CD4-positive, alpha-beta T cell (primary cell): Measurements from ENCODE around the gene SRPRB. TPM values are rescaled to one million over a fixed set of nuclear protein-coding genes. Genes with fewer than 3 reads are reported as not detected.

Experiments
- ATAC-seq: fragments of 200-7000 bp; cut with Tn5 transposase; one replicate; pipeline ENCODE4 v1.10.0; 2022; ENCODE audit warnings: mild to moderate bottlenecking; ENCODE audit not compliant: poor library complexity
- CTCF ChIA-PET: fragments of 350-600 bp; sonication (Branson Sonifier 250); formaldehyde crosslinking; loops from one replicate; lab custom pipeline; 2021; ENCODE audit warnings: antibody characterized with exemption, inconsistent platforms; lab: Charles Lee
- POLR2A ChIA-PET: fragments of 350-600 bp; sonication (Branson Sonifier 250); formaldehyde crosslinking; loops from one replicate; lab custom pipeline; 2021; ENCODE audit warnings: antibody characterized with exemption, inconsistent platforms; lab: Charles Lee
- DNase-seq, 14 experiments: peaks; one replicate each; pipeline ENCODE4 v3.0.0-alpha.2; 2013 to 2020; ENCODE audit warnings: mixed read lengths in 2 of 14
- H3K27ac ChIP-seq, 2 donors: one replicate each; pipeline versions ENCODE4 v1.5.1 to v1.7.0; 2013; ENCODE audit warnings: low read length in 2 of 2, low read depth in 1 of 2, mild to moderate bottlenecking in 1 of 2
- H3K27me3 ChIP-seq, 2 experiments: 1 replicate in 1 of 2; 2 replicates in 1 of 2; pipeline versions ENCODE4 v1.6.1 to v1.7.0; 2013; ENCODE audit warnings: low read length in 2 of 2, control low read depth in 1 of 2, mild to moderate bottlenecking in 1 of 2, moderate library complexity in 1 of 2; ENCODE audit not compliant: insufficient read depth in 2 of 2, control insufficient read depth in 1 of 2
- H3K36me3 ChIP-seq: one replicate; pipeline ENCODE4 v1.6.1; 2013; ENCODE audit warnings: low read length, control low read depth; ENCODE audit not compliant: insufficient read depth
- H3K4me1 ChIP-seq: one replicate; pipeline ENCODE4 v1.6.1; 2013; ENCODE audit warnings: low read length, control low read depth; ENCODE audit not compliant: insufficient read depth
- H3K4me3 ChIP-seq: one replicate; pipeline ENCODE4 v1.5.1; 2013; ENCODE audit warnings: mild to moderate bottlenecking, low read length, moderate library complexity
- H3K9me3 ChIP-seq, 2 experiments: 1 replicate in 1 of 2; 2 replicates in 1 of 2; pipeline versions ENCODE4 v1.6.1 to v1.7.0; 2013; ENCODE audit warnings: low read length in 2 of 2, mild to moderate bottlenecking in 2 of 2, control low read depth in 1 of 2, moderate library complexity in 1 of 2; ENCODE audit not compliant: control insufficient read depth in 1 of 2, insufficient read depth in 1 of 2
- H3K27ac Mint-ChIP-seq: one replicate; pipeline ENCODE4 v1.8.0; 2020; ENCODE audit warnings: mixed read lengths
- H3K27me3 Mint-ChIP-seq: one replicate; pipeline ENCODE4 v1.8.0; 2021; ENCODE audit warnings: mixed read lengths
- H3K36me3 Mint-ChIP-seq: one replicate; pipeline ENCODE4 v1.8.0; 2021; ENCODE audit warnings: low read depth, mixed read lengths
- H3K4me1 Mint-ChIP-seq: one replicate; pipeline ENCODE4 v1.8.0; 2021; ENCODE audit warnings: low read depth, mixed read lengths
- H3K4me3 Mint-ChIP-seq: one replicate; pipeline ENCODE4 v1.8.0; 2020; ENCODE audit warnings: mild to moderate bottlenecking, mixed read lengths
- H3K9me3 Mint-ChIP-seq: one replicate; pipeline ENCODE4 v1.8.0; 2020; ENCODE audit warnings: mixed read lengths
- intact Hi-C, 2 experiments: fragments of 100-400 bp; cut with DNase I in 1 of 2; cut with micrococcal nuclease in 1 of 2; formaldehyde crosslinking; loops; one replicate each; pipeline versions ENCODE4 v1.15.1 to v1.9.0; 2023 to 2025; cut with DNase I, micrococcal nuclease
- total RNA-seq, 174 experiments: library from RNA in 2 of 174; stranded (reverse) in 2 of 174; gene quantifications; one replicate each; pipeline ENCODE4 v1.2.3 and lab custom pipeline; 2021 to 2026
- TF ChIP-seq, protein P1 (sequence below): fragments of 200-600 bp; IDR thresholded peaks from one replicate; pipeline ENCODE4 v1.8.0; 2022; ENCODE audit warnings: antibody characterized with exemption, mild to moderate bottlenecking

Gene SRPRB
- total RNA-seq, 2 experiments from 2014 or later: 19.1 to 19.9 TPM

DNA sequence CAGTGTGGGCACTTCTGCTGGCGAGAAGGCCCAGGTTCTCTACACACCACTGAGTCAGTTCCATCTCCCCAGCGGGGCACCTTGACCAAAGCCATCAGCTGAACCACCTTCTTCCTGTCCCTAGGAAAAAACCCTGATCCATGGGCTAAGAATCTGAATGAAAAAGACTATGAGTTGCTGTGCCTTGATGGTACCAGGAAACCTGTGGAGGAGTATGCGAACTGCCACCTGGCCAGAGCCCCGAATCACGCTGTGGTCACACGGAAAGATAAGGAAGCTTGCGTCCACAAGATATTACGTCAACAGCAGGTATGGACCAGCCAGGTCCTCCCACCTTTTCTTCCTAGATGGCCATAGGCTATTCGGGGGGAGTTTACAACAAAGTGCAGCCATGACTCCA, 30.3 kb upstream of the SRPRB start:
- Mint-ChIP-seq H3K9me3 (no peaks in the 10 kb centered on the region), H3K36me3 (no peaks in the 10 kb centered on the region), H3K4me3 (no peak overlapping the region), H3K27ac (no peak overlapping the region), H3K27me3 (peaks cover 44% of the 10 kb centered on the region), H3K4me1 (no peaks in the 10 kb centered on the region)
- Histone ChIP-seq H3K4me3 (no peak overlapping the region), H3K9me3 (no peaks in the 10 kb centered on the region), H3K4me1 (no peaks in the 10 kb centered on the region), H3K36me3 (no peaks in the 10 kb centered on the region), H3K27ac (no peak overlapping the region), H3K27me3 (peaks cover 7 to 11% of the 10 kb centered on the region in 2 experiments)
- ChIA-PET POLR2A (no interaction called here), CTCF (no interaction called here)
- no peak for ATAC-seq
- no peak for DNase-seq
- TF ChIP-seq, protein P1, sequence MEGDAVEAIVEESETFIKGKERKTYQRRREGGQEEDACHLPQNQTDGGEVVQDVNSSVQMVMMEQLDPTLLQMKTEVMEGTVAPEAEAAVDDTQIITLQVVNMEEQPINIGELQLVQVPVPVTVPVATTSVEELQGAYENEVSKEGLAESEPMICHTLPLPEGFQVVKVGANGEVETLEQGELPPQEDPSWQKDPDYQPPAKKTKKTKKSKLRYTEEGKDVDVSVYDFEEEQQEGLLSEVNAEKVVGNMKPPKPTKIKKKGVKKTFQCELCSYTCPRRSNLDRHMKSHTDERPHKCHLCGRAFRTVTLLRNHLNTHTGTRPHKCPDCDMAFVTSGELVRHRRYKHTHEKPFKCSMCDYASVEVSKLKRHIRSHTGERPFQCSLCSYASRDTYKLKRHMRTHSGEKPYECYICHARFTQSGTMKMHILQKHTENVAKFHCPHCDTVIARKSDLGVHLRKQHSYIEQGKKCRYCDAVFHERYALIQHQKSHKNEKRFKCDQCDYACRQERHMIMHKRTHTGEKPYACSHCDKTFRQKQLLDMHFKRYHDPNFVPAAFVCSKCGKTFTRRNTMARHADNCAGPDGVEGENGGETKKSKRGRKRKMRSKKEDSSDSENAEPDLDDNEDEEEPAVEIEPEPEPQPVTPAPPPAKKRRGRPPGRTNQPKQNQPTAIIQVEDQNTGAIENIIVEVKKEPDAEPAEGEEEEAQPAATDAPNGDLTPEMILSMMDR: no peak
- intact Hi-C loops: loop anchor here in 1 of 2 experiments (5.0 kb wide), 1 partner anchor 82 kb away; no protein-coding TSS in a partner anchor

DNA sequence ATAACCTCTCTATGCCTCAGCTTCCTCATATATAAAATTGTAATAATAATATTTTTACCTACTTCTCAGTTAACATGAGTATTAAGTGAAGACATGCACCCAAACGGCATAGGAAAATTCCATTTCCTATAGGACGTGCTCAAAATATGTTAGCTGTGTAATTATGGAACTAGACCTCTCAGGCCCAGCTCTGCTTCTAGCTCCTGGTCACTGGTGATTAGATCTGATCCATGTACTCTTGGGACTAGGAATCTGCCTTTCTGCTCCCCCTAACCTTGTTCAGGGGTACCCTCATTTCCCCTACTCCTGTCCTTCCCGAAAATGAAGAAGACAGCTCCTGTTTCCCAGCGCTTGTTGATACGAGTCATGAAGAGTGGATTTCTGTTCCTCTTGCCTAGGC, 29.8 kb upstream of the SRPRB start:
- H3K9me3 ChIP-seq: no peaks in the 10 kb centered on the region
- no peak overlapping the region for H3K4me3 Mint-ChIP-seq
- no peaks in the 10 kb centered on the region for H3K4me1 Mint-ChIP-seq
- no peaks in the 10 kb centered on the region for H3K36me3 ChIP-seq
- no peak overlapping the region for H3K4me3 ChIP-seq
- no peak overlapping the region for H3K27ac Mint-ChIP-seq
- DNase-seq (no peak), ATAC-seq (no peak)
- peaks cover 44% of the 10 kb centered on the region for H3K27me3 Mint-ChIP-seq
- no peaks in the 10 kb centered on the region for H3K9me3 Mint-ChIP-seq
- TF ChIP-seq, protein P1: no peak
- ChIA-PET POLR2A (no interaction called here), CTCF (no interaction called here)
- intact Hi-C loops: loop anchor here in 1 of 2 experiments (5.0 kb wide), 1 partner anchor 81 kb away; no protein-coding TSS in a partner anchor
- H3K27ac ChIP-seq: no peak overlapping the region
- H3K4me1 ChIP-seq: no peaks in the 10 kb centered on the region
- peaks cover 8 to 11% of the 10 kb centered on the region in 2 experiments for H3K27me3 ChIP-seq
- no peaks in the 10 kb centered on the region for H3K36me3 Mint-ChIP-seq

DNA sequence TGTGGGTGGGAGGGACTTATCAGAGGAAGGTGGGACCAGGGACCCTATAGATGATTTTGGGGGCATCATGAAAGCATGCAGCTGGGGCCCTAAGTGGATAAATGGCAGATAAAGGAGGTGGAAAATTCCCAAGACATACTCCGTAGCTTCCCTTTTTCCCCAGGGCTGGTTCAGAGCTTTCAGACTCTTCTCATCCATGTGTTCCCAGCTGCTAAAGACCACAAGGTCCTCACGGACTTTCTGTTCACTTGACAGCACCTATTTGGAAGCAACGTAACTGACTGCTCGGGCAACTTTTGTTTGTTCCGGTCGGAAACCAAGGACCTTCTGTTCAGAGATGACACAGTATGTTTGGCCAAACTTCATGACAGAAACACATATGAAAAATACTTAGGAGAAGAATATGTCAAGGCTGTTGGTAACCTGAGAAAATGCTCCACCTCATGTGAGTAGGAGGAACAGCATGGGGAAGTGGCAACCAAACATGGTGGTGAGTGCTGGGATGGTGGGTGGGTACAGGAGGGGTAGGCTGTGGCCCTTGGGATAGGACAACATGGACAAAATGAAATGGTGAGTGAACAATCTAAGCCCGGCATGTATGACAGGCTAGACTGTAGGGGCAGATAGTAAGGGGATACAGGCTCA, 28.7 kb upstream of the SRPRB start:
- no peaks in the 10 kb centered on the region for H3K9me3 Mint-ChIP-seq
- CTCF ChIA-PET: no interaction called here

More for the DNA sequence above, 28.7 kb upstream of the SRPRB start:
- Mint-ChIP-seq H3K27me3 (peaks cover 46% of the 10 kb centered on the region), H3K36me3 (no peaks in the 10 kb centered on the region), H3K4me1 (no peaks in the 10 kb centered on the region), H3K27ac (no peak overlapping the region), H3K4me3 (no peak overlapping the region)
- H3K4me3 ChIP-seq: no peak overlapping the region
- no peaks in the 10 kb centered on the region for H3K4me1 ChIP-seq
- no peaks in the 10 kb centered on the region for H3K9me3 ChIP-seq
- H3K27me3 ChIP-seq: peaks cover 11 to 13% of the 10 kb centered on the region in 2 experiments
- POLR2A ChIA-PET: no interaction called here
- ATAC-seq (no peak), DNase-seq (no peak)
- no peaks in the 10 kb centered on the region for H3K36me3 ChIP-seq
- TF ChIP-seq, protein P1: no peak
- H3K27ac ChIP-seq: no peak overlapping the region
- intact Hi-C loops: loop anchor here in 1 of 2 experiments (5.0 kb wide), 1 partner anchor 80 kb away; no protein-coding TSS in a partner anchor
